CD1c-positive myeloid dendritic cell (primary cell): ENCODE measurements around the gene CYP27B1.
"Not testable (repeated sequence)": the region's sequence is repeated elsewhere in the genome, so short reads cannot be mapped to it uniquely, and the experiment has no call there.

Experiments used
- DNase-seq: peaks from one replicate; pipeline ENCODE4 v3.0.0-alpha.2; 2016; ENCODE audit errors: extremely low spot score

The CYP27B1 gene

DNA sequence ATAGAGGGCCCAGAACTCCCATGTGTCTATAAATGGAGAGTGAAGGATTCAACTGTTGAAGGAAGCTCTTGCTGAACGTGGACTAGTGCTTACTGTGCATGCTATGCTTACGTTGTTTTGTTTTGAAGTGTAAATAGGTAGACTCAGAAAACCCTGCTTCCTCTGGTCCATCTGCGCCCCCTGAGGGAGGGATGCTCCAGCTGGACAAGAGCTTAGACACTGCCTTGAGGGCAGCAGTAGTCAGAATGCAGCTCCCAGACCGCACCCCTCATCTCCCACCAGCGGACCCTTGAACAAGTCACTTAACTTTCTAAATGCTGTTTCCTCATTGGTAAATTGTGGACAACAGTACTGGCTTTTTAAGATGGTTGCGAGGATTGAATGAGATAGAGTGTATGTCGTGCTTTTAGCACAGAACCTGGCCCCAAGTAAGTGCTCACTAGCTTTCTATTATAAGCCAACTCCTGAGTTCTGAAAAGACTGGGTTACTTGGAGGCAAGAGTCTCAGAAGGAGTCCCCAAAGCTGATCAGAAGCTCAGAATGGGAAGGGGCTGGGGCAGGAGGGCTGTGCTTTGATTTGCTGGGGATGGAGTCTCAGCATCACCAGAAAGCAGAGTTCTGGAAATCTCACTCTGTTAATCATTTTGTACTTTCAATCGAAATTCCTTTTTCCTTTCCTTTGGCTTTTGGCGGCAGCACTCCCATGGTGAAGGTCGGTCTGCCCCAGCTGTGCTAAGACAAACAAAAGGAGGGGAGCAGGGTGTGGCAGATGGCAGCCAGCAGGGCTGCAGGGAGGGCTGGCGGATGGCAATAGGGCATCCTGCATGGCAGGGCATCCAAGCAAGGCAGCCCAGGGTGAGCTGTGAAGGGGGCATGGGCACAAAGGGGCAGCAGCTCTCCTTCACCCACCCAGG lies 43.9 kb downstream of the CYP27B1 start:
- no peak for DNase-seq

GRCh38 chr12:57721846-57722608 lies 44.9 kb downstream of the CYP27B1 start:
- not testable (repeated sequence) for DNase-seq

- DNase-seq = no peak
Observed at GRCh38 chr12:57720606-57721595, 46.0 kb downstream of the CYP27B1 start.

DNA sequence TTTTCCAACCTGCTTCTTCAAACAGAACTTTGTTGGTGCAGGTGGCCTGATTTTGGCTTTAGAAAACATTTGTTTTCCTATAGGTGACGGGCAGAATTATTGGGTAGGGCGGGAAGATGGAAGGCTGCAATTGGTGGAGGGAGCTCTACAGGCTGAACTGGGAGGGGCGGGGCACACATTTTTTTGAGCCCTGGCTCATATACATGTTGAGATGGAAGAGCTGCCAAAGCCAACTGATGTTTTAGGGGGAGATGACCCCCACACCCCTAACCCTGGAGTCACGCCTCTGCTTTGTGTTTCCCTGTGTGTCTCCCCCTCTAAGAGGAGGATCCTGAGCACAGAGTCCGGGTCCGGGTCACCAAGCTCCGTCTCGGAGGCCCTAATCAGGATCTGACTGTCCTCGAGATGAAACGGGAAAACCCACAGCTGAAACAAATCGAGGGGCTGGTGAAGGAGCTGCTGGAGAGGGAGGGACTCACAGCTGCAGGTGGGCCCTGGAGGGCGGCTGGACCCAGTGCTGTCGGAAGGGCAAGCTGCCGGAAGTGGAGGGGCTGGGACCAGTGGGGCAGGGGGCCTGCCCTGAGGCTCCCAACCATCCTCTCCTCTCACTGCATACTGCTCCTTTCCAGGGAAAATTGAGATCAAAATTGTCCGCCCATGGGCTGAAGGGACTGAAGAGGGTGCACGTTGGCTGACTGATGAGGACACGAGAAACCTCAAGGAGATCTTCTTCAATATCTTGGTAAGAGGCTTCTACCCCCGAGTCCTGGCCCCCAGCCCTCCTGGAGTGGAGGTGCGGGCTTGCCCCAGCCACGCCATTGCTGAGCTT lies 46.9 kb downstream of the CYP27B1 start:
- DNase-seq = no peak

DNA sequence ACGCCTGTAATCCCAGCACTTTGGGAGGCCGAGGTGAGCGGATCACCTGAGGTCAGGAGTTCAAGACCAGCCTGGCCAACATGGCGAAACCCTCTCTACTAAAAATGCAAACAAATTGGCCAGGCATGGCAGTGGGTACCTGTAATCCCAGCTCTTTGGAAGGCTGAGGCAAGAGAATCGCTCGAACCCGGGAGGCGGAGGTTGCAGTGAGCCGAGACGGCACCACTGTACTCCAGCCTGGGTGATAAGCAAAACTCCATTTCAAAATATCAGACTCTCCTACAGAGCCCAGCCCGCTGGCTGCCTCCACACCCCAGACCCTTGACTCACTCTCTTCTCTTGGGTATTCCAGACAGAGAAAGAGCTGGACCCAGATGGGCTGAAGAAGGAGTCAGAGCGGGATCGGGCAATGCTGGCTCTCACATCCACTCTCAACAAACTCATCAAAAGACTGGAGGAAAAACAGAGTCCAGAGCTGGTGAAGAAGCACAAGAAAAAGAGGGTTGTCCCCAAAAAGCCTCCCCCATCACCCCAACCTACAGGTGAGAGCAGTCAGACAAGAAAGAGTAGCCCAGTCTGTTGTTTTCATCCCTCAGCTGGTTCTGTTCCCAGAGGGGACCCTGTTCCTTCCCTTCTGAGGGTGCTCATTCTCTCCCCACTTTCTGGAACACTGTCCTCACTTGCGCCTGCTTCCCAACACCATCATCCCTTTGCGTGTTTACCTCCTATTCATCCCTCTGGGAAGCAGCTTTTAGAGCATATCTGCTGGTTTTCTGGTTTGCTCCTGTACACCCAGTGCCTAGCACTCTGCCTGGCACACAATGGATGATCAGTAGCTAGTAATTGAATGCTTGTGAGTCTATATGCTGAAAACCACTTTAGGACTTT lies 48.0 kb downstream of the CYP27B1 start:
- DNase-seq = no peak

- no peak for DNase-seq
Observed at GRCh38 chr12:57717846-57718640, 48.8 kb downstream of the CYP27B1 start.

- no peak for DNase-seq
Observed at GRCh38 chr12:57717131-57717530, 49.7 kb downstream of the CYP27B1 start.

- no peak for DNase-seq
Observed at GRCh38 chr12:57716305-57716704, 50.6 kb downstream of the CYP27B1 start.

DNA sequence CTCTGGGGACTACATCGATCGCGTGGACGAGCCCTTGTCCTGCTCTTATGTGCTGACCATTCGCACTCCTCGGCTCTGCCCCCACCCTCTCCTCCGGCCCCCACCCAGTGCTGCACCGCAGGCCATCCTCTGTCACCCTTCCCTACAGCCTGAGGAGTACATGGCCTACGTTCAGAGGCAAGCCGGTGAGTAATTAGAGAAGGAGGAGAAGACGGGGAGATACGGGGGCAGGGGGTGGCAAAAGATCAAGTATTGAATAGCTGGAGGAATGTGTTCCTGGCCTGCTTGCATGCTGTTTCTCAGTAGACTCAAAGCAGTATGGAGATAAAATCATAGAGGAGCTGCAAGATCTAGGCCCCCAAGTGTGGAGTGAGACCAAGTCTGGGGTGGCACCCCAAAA lies 51.1 kb downstream of the CYP27B1 start:
- DNase-seq = no peak

GRCh38 chr12:57715036-57715748 lies 51.7 kb downstream of the CYP27B1 start:
- DNase-seq = not testable (repeated sequence)

DNA sequence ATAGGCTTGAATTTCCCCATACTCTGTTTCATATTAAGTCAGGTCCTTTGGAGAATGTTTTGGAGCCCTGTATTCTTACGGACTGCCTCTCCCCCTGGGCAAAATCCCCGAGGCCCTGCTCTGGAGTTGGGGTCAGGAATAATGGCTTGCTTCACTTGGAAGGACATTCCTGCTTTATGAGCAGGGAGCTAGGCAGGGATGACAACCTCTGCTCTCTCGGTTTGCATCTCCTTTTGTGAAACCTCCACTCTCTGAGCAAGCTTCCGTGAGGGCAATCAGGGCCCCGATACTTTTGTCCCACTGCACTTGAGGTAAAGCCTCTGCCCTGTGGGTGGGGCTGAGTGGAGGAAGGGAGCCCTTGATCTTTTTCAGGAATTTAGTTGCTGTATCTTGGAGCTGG lies 53.7 kb downstream of the CYP27B1 start:
- no peak for DNase-seq

- DNase-seq = no peak
Observed at GRCh38 chr12:57712701-57713100, 54.2 kb downstream of the CYP27B1 start.
